TTC549 (cell line): ENCODE results near the gene FUOM.

Experiments
- FAIRE-seq: peaks from 2 replicates; lab custom pipeline; 2012; peaks lifted over from hg19 to GRCh38; lab: Jason Lieb, UNC

Gene FUOM, protein sequence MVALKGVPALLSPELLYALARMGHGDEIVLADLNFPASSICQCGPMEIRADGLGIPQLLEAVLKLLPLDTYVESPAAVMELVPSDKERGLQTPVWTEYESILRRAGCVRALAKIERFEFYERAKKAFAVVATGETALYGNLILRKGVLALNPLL

DNA sequence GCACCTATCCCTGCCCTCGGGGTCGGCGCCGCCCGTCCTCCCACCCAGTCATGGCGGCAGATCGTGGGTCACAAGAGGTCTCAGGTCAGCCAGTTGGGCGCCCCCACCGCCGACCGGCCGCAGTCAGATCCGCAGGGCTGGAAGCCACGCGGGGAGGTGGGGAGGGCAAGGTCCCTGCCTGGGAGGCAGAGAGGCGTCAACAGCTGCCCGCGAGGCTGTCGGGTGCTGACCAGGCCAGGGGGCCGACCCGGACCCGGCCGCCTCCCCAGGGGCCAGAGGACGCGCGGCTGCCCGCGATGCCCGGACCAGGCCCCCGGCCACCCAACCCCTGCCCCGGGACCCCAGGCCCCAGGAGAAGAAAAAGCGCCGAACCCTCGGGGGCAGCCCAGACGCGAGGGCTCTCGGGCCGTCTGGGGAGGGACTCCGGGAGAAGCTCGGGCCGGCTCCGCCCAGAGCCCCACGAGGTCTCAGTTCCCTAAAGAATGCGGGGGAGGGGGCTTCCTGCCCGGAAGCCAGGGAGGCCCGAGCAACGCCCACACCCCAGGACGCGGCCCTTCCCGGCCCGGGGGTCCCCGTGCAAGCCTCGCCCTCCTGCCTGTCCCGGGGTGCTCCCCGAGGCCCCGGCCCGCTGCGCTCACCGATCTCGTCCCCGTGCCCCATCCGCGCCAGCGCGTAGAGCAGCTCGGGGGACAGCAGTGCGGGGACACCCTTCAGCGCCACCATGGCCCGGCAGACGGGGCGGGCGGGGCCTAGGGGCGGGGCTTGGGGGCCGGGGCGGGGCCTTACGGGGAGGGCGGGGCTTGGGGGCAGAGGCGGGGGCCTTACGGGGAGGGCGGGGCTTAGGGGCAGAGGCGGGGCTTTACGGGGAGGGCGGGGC is at the start of gene FUOM:
TSS of gene FUOM (minus strand) at position 735 of the 877 bp plus-strand sequence. CDS start at position 723, 12 bp downstream.
- FAIRE-seq, result no peak

DNA sequence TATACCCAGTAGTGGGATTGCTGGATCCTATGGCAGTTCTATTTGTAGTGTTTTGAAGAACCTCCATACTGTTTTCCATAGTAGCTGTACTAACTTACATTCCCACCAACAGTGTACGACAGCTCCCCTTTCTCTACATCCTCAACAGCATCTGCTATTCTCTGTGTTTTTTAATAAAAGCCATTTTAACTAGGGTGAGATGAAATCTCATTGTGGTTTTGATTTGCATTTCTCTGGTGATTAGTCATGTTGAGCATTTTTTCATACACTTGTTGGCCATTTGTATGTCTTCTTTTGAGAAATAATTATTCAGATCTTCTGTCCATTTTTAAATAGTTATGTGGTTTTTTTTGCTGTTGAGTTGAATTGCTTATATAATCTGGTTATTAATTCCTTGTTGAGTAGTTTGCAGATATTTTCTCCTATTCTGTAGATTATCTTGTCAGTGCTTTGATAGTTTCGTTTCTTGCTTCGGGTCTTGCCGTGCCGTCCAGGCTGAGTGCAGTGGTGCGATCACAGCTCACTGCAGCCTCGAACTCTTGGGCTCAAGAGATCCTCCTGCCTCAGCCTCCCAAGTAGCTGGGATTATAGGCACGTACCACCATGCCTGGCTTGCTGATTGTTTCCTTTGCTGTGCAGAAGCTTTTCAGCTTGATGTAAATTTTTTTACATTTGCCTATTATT is 48.2 kb upstream of the FUOM start:
- FAIRE-seq, result no peak

DNA sequence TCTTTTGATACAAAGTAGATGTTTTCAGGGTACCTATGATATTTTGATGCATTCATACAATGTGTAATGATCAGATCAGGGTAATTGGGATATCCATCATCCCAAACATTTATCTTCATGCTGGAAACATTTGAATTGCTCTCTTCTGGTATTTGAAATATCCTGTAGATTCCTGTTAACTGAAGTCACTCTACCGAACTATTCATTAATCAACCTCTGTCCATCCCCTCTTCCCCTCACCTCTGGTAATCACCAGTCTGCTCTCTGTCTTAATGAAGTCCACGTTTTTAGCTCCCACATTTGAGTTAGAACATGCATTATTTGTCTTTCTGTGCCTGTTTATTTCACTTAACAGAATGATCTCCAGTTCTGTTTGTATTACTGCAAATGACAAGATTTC is 47.5 kb upstream of the FUOM start:
- no peak for FAIRE-seq

DNA sequence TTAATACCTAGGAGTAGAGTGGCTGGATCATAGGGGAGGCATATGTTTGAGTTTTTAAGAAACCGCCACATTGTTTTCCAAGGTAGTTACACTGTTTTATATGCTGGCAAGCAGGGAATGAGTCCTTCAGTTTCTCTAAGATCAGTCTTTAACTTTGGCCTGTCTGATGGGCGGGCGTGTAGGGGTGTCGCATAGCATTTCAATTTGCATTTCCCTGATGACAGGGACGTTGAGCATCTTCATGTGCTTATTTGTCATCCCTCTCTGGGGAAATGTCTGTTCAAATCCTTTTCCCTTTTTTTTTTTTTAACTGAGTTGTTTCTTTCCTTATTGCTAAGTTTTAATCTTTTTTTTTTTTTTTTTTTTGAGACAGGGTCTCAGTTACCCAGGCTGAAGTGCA is 46.0 kb upstream of the FUOM start:
- no peak for FAIRE-seq

- FAIRE-seq, result no peak
Measured at GRCh38 chr10:133403359-133403758, 45.5 kb upstream of the FUOM start.

GRCh38 chr10:133401981-133402725 is 44.3 kb upstream of the FUOM start:
- FAIRE-seq, result no peak

GRCh38 chr10:133401500-133401899 is 43.7 kb upstream of the FUOM start:
- no peak for FAIRE-seq

GRCh38 chr10:133400624-133401424 is 43.0 kb upstream of the FUOM start:
- FAIRE-seq, result no peak

GRCh38 chr10:133399123-133399601 is 41.3 kb upstream of the FUOM start:
- no peak for FAIRE-seq

- FAIRE-seq, result no peak
Measured at GRCh38 chr10:133397938-133398337, 40.1 kb upstream of the FUOM start.

- no peak for FAIRE-seq
Measured at GRCh38 chr10:133396035-133396624, 38.3 kb upstream of the FUOM start.

GRCh38 chr10:133394801-133395221 is 37.0 kb upstream of the FUOM start:
- FAIRE-seq, result no peak

DNA sequence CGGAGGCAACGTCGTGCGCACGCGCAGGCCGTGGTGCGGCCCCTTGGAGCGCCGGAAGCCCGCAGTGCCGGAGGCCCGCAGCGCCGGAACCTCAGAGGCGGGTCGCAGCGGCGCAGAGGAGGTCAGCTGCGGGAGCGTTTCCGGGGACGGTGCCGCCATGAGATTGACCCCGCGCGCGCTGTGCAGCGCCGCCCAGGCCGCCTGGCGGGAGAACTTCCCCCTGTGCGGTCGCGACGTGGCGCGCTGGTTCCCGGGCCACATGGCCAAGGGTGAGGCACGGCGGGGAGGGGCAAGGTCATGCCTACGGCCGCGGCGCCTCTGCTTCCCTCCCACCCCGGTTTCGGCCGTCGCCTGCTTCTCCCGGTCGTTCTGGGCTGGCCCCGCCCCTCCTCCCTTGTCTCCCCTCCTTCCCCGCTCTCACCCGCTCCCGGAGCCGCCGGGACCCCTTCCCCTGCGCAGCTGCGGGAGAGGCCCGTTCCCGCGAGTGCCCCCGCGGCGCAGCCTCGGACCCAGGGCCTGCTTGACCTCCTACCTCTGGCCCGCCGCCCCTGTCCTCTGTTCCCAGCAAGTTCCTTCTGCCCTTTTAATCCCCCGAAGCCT is 36.3 kb upstream of the FUOM start, which contains the start of gene MTG1:
TSS of gene MTG1 (plus strand) at position 94 of the 600 bp plus-strand sequence. CDS start at position 158, 64 bp downstream.
- FAIRE-seq, result no peak

GRCh38 chr10:133393401-133394063 is 35.7 kb upstream of the FUOM start:
- FAIRE-seq, result no peak

- no peak for FAIRE-seq
Measured at GRCh38 chr10:133391761-133392518, 34.1 kb upstream of the FUOM start.

GRCh38 chr10:133391249-133391635 is 33.4 kb upstream of the FUOM start:
- FAIRE-seq, result no peak

DNA sequence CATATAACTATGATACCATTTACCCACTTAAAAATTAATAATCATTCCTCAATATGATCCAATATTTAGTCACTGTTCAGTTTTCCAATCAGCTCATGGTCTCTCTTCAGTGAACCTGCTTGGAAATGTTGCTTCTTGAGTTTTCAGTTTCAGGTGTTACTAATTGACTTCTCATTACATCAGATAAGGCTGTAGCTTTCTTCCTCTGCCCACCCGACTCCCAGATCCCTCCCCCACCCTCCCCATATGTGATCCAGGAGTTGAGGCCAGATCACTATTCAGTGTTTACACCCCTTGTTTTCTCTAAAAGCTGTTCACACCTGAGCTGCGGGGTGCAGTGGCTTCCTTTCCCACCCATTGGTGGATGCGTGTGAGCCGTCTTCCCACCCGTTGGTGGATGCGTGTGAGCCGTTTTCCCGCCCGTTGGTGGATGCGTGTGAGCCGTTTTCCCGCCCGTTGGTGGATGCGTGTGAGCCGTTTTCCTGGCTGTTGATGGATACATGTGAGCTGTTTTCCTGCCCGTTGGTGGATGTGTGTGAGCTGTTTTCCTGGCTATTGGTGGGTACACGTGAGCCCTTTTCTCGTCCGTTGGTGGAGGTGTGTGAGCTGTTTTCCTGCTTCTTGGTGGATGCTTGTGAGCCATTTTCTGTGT is 32.9 kb upstream of the FUOM start:
- FAIRE-seq, result no peak

- FAIRE-seq, result no peak
Measured at GRCh38 chr10:133388973-133389818, 31.4 kb upstream of the FUOM start.
